GM12874 (cell line): ENCODE results near the gene CEP41.

Experiments used
- CTCF ChIP-seq: IDR thresholded peaks from 2 replicates; pipeline ENCODE4 v1.5.1; 2011; ENCODE audit warnings: low read depth, mild to moderate bottlenecking, control low read depth, low read length, moderate library complexity; ENCODE audit not compliant: insufficient read depth

Gene CEP41

GRCh38 chr7:130452951-130453350, 12.1 kb upstream of the CEP41 start:
- TF ChIP-seq CTCF = no peak

DNA sequence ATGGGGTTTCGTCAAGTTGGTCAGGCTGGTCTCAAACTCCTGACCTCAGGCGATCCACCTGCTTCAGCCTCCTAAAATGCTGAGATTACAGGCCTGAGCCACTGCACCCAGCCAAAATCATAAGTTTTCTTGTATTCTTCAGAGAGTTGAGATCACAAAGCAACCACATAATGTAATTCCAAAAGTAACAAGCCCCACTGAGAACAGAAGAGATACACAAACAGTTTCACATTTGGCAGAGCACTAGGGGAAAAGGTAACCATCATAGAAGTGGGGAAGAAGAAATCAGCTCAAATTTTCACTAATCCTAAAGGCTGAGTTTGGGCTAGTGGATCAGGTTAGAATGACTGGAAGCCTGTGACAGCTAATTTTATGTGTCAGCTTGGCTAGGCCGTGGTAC, 5.4 kb upstream of the CEP41 start:
- no peak for TF ChIP-seq CTCF

- TF ChIP-seq CTCF = no peak
These were observed 4.1 kb upstream of the CEP41 start for GRCh38 chr7:130444751-130445407.

DNA sequence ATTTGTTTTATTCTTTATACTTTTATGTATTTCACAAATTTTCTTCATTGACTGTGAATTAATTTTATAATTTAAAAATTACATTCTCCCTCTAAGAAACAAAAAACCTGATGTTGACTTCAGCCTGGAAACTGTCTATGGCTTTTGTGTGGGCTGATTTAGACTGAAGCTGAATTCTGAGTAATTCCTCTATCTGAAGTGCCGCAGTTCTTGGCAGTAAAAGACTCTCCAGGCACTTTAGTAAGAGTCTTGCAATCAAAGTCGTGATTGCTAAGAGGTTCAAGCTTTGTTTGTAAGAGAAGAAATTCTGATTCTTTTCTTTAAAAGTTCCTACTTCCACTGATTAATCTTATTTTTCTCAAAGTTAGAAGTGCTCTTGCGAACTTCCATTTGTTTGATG, 3.4 kb upstream of the CEP41 start:
- TF ChIP-seq CTCF = no peak

DNA sequence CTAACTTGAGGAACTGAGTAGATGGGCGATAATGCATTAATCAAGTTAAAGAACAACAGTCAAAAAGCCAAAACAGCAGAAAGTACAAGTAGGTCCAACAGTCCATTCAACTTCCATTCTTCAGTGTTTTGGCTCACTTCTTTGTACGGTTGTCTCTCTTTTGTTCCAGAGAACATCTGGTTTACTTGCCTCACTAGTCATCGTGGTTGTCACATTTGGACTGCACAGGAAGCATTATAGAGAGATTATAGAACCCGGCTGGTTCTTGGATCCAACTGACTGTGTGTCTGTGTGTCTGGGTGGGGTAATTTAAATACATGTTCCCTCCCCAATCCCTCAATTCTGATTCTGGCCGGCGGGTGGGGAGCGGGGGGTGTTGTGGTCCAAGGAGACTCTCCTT, 1.8 kb upstream of the CEP41 start:
- TF ChIP-seq CTCF = no peak

GRCh38 chr7:130441408-130441869, 623 bp upstream of the CEP41 start:
- no peak for TF ChIP-seq CTCF

DNA sequence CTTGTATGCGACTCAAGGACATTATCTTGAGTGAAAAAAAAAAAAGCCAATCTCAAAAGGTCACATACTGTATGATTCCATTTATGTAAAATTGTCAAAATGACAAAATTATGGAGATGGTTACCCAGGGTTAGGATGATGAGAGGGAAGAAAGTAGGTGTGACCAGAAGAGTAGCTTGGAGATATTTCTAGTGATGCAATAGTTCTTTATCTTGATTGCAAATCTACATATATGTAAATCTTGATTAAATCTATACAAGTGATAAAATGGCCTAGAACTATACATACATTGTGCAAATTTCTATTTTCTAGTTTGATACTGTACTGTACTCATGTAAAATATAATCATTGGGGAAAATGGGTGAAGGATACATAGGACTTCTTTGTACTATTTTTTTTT, 4.6 kb downstream of the CEP41 start:
- TF ChIP-seq CTCF = no peak
